Activated CD4-positive, alpha-beta T cell treated with anti-CD3 and anti-CD28 coated beads, Interleukin-2, amount 50 U/mL, for 48 hours (primary cell): ENCODE measurements around the gene GLMN.

Experiments used
- DNase-seq, 2 experiments: peaks; one replicate each; pipeline ENCODE4 v3.0.0-alpha.2; 2020

The GLMN gene, protein sequence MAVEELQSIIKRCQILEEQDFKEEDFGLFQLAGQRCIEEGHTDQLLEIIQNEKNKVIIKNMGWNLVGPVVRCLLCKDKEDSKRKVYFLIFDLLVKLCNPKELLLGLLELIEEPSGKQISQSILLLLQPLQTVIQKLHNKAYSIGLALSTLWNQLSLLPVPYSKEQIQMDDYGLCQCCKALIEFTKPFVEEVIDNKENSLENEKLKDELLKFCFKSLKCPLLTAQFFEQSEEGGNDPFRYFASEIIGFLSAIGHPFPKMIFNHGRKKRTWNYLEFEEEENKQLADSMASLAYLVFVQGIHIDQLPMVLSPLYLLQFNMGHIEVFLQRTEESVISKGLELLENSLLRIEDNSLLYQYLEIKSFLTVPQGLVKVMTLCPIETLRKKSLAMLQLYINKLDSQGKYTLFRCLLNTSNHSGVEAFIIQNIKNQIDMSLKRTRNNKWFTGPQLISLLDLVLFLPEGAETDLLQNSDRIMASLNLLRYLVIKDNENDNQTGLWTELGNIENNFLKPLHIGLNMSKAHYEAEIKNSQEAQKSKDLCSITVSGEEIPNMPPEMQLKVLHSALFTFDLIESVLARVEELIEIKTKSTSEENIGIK

DNA sequence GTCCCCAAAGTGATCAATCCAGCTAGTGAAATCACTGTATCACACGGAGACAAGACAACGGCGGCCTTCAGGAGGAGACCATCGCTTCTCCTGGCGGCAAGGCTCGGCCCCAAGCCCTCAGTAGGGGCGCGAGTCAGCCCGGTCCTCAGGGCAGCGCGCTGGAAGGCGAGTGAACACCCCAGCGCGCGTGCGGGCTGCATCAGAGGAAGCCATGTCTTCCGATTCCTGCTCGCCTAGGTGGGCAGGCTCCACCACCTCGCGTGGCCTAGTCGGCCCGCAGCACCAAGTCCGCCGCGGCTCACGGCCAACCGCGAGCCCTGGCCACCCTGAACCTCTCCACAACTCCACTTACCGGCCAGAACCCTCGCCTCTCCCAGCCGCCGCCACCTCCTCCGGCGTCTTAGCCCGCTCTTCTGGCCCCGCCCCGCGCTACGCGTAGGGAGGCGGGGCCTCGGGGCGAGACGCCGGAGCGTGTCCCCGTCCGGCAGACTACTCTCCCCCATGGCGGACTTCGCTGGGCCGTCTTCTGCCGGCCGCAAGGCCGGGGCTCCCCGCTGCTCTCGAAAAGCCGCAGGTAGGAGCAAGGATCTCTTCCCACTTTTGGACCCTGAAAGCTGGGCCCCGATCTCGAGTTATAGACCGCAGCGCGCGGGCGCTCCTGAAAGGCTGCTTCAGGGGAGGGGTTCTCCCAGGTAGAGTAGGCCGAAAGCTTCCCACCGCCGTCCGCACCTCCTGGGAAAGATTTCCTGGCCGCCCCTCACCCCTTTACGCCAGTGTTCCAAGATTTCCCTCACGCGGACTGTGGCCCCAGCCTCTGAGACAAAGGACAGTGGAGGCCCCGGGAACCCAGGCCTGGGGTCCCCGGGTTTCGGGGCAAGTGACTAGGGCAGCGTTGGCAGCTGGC, at the start of gene GLMN, which contains the start of gene RPAP2:
TSS of gene GLMN (minus strand) at position 415 of the 904 bp plus-strand sequence. CDS start 988 bp downstream, outside the sequence.
TSS of gene RPAP2 (plus strand) at position 487 of the 904 bp plus-strand sequence. CDS start at position 502, 15 bp downstream.
- peak; percentile 74 to 78 for DNase-seq

DNA sequence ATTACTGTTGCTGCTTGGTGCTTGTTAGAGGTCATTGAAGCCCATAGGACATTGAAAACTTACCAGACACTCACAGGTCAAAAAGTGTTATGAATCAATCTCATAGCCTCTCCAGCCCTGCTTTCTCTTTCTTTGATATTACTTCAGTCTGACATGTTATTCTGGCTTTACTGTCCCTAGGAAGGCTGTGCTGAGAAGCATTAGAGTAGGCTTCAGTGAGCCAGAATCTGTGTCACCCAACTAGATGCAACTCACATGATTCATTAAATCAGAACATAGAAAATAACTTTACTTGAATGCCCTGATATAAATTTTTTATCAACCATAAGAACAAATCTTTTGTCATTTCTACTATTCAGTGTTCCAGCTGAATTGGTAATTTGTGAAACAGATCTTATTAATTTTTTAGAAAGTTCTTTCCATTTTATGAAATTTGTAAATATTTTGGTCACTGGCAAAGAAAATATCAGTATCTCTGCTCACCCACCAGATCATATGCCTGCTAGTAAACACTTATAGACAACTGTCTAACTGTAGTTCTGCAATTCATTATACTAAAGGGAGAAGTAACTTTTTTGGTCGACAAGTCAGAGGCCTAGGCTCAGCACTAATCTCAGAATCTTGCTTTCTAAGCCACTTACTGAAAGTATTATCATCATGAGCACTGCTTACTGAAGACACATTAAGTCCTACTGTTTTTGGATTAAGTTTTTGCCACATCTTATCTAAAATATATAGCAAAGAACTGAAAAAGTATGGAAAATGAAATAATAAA, 48.3 kb upstream of the GLMN start:
- no peak for DNase-seq

DNA sequence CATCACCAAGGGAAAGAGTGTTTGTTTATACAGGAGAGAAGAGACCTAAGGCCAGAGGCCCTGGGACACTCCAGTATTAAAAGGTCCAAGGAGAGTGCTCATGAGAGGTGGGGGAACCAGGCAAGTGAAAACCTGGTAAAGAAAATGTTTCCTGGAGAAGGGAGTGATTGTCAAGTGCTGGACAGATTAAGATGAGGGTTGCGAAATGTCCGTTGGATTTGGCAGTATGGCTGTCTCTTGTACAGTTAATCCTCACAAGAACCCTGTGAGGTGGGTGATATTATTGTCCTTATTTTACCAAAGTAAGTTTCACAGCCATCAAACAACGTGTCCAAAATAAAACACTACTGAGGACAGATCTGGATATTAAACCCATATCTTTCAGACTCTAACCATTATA, 44.3 kb upstream of the GLMN start:
- no peak for DNase-seq

DNA sequence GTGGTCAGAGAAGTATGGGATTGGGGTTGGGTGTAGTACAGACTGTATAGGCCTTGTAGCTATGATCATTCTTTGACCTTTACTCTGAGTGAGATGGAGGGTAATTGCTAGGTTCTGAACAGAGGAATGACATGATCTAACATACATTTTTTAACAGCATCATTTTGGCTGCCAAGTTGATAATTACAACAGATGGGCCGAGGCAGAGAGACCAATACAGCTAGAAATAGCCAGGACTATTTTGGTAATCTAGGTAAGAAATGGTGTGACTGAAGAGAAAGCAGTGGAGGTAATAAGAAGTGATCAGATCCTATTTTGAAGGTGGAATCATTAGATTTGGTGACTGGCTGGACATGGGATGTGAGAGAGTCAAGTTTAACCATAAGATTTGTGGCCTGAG, 43.6 kb upstream of the GLMN start:
- DNase-seq: no peak

DNA sequence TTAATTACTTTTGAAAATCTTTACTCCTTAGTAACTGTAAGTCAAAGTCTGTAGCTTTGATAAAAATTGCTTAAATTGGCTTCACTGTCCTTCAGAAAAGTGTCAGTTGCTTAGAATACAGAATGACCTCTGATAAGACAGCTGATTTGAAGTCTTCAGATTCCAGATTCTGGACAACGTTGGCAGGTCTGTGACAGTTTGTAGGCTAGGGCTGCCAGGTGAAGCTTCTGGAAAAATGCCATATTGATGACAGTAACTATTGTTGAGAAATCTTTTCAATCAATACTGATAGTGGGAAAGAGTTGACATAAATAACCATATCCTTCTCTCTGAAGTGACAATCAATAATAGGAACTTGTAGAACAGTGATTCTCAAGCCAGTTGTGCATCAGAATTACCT, 41.4 kb upstream of the GLMN start:
- DNase-seq: no peak

DNA sequence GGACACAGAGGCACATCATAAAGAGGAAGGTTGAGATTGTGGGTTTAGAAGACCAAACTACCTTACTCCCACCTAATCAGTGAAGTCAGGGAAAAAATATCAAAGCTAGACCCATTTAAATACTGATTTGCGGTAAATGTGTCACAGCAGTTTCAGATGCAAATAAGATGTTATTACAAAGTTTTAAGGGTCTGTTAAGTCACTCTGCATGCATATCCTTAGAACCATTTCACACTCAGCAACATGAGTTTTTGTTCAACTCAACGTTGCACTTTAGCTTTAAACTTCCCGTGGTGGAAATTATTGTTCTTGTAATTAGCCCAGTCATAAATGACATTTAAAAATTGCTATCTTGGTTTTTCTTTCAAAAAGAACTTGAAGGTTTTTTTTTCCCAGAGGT, 34.9 kb upstream of the GLMN start:
- DNase-seq: no peak

DNA sequence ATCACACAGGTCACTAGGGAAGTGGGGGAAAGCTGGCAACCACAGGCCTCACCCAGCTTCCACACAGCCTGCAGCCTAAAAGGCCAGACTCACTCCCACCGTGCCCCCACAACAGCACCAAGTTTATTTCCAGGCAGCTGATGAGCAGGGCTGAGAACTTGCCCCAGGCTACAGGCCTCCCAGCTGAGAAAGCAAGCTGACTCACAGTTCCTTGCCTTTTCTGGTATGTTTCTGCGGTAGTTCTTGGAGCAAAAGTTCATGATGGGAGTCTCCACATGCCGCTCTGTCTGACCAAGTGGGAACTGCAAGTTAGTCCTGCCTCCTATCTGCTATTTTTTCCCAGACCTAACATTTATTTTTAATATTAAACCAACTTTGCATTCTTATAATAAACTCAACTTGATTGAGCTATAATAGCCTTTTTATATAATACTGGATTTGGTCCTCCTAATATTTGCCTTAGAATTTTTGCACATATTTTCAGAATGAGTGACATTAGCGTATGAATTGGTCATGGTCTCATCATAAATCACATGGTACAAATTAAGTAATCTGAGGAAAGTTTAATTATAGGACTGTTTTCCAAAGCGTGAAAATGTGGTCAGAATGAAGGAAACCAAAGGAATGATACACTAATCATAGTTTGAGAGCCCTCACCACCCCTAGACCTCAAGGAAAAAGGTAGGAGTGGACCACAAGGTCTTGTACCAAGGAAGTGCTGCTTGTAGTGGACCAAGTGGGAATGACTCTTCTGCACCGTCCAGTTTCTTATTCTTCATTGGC, 30.8 kb upstream of the GLMN start:
- DNase-seq: no peak

DNA sequence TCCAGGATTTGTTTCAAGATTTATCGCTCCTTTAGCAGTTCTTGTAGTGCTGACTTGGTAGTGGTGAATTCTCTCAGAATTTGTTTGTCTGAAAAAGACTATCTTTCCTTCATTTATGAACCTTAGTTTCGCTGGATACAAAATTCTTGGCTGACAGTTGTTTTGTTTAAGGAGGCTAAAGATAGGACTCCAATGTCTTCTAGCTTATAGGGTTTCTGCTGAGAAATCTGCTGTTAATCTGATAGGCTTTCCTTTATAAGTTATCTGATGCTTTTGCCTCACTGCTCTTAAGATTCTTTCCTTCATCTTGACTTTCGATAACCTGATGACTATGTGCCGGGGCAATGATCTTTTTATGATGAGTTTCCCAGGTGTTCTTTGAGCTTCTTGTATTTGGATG, 29.0 kb upstream of the GLMN start:
- no peak for DNase-seq

DNA sequence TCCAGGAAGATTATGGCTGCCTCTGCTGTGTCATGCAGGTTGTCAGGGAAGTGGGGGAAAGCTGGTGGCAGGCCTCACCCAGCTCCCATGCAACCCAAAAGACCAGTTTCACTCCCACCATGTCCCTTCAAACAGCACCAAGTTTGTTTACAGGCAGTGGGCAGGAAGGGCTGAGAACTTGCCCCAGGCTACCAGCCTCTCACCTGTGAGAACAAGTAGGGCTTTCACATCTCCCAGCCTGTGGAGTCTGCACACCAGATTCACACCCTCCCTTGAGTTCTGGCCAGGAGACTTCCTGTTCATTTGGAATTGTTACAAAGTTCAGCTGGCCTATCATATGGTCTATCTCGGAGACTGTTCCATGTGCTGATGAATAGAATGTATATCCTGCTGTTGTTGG, 27.9 kb upstream of the GLMN start:
- no peak for DNase-seq

DNA sequence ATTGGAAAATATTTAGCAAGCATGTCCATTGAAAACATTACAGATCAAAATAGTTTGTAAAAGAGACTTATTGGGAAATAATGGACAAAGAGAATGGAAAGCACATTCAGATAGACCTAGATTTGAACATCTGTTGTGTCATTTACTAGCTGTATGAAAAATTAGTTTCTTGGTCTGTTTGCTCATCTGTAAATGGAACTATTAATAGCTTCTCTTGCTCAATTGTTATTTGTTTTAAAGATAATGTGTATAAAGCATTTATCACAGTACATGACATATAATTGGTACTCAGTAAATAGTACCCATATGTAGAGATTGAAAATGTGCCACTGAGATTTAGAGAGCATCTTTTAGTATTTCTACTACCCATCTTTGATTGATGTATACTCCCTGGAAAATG, 26.0 kb upstream of the GLMN start:
- no peak for DNase-seq

DNA sequence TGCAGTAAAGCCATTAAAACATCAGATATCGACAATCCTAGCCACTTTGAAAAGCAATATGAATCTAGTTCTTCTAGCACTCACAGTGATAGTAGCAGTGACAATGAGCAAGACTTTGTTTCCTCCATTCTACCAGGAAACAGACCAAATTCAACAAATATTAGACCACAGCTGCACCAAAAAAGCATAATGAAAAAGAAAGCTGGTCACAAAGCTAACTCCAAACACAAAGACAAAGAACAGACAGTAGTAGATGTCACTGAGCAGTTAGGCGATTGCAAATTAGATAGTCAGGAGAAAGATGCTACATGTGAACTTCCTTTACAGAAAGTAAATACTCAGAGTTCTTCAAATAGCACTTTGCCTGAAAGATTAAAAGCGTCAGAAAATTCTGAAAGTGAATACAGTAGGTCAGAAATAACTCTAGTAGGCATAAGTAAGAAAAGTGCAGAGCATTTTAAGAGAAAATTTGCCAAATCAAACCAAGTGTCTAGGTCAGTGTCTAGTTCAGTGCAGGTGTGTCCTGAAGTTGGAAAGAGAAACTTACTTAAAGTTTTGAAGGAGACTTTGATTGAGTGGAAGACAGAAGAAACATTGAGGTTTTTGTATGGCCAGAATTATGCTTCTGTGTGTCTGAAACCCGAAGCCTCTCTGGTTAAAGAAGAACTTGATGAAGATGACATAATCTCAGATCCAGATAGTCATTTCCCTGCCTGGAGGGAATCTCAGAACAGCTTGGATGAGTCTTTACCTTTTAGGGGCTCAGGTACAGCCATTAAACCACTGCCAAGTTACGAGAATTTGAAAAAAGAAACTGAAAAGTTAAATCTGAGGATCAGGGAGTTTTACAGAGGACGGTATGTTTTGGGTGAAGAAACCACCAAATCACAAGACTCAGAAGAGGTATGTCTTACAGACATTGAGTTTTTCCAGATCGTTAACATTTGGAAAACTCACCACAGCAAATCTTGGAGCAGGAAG, 25.0 kb upstream of the GLMN start:
- DNase-seq: no peak

DNA sequence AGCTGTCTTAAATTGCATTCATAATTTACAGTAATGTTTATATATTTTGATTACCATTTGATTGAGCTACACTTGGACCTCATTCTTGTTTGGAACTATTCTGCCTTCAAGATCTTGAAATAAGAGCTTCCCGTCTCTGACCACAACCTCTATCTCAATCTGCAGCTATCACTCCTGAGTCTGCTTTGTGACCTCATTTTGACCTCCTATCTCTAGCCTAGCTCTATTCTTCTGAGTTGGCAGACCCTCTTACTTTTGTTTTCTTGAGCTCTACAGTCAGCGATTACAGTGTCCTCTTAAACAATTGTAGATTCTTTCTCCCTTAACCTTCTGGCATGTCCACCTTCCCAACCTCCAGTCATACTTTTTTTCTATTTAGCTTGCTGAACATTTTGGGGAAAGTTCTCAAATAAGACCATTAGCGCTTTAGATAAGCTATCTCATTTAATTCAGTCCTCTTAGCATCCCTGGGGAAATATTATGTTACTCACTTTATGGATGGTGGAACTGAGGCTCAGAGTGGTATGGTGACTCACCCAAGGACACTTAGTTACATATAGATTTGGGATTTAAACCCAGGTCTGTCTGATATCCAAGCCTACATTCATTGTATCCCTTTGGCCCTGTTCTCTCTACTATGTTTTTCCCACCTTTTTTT, 19.2 kb upstream of the GLMN start:
- no peak for DNase-seq

DNA sequence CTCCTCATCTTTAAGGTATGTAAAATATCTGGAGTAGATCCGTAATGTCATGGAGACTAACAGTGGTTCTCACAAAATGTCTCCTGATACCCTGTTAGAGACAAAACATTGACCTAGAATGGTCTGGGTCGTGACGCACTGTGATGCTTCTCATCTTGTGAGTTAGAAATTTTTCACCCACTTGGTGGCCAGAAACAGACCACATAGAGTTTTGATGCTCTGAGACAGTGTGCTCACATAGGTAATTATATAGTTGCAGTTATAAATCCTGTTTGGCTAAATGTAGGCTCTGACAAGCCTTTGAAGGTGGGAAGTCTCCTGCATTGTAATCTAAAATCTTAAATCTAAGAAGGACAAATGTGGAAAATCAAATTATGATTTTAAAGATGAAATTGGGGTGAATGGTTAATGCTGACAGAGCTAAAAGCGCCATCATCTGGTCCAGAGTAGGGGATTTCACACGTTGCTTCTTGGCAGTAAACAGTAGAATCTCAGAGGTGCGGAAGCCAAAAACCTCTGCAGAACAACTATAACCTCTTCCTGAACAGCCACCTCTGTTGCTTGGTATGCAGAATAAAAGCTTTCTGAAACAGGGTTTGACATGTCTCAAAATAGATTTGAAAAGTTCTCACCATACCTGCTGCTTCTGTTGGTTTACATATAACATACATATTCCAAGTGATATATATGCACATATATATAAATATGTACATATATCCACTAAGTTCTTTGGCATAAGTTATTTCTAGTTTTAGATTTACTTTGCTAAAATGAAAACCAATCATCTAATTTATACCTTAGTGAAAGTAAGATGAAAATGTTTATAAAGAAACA, 17.2 kb upstream of the GLMN start:
- peak; percentile 22 to 47 for DNase-seq

DNA sequence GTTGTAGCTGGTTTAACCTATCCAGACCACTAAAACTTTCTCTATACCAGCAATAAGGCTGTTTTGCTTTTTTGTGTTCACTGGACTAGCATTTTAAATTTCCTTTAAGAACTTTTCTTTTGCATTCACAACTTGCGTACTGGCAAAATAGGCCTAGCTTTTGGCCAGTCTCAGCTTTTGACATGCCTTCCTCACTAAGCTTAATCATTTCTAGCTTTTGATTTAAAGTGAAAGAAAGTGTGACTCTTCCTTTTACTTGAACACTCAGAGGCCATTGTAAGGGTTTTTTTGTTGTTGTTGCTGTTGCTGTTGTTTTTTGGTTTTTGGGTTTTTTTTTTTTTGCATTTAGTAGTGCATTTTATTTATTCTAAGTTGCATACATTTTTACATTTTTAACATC, 15.2 kb upstream of the GLMN start:
- DNase-seq: no peak

DNA sequence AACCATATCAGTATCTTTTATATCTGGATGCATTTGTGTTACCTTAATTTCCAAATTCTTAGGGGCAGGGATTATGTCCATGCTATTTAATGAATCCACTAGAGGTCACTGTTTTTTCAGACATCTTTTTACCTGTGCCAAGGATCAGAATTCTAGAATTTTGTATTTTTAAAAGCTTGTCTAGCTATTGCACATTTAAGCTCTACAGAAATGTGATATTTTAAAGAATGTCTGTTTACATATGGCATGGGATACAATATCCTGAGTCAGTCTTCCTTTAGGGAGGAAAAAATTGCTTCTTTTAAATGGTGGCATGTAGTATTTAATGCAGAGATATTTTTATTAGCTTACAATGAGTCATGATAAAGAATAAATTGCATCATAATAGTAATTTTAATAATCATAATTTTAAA, 11.4 kb upstream of the GLMN start:
- DNase-seq: no peak

DNA sequence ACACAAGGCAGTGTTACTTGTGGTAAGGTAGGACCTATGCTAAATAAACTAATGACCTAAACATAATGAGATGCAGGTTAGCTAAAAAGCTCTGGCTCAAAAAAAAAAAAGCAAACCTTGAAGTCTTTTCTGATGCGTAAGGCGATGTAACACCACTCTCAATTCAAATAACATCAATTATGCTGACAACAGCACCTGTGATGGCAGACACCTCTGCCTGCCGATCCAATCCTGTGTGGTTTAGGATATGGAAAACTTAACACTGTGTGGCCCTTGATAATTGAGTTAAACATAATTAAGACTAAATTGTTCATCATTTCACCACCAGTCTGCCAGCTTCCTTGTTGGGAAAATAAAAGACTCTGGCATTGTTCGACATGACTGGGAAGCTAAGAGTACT, 9.2 kb upstream of the GLMN start:
- no peak for DNase-seq

DNA sequence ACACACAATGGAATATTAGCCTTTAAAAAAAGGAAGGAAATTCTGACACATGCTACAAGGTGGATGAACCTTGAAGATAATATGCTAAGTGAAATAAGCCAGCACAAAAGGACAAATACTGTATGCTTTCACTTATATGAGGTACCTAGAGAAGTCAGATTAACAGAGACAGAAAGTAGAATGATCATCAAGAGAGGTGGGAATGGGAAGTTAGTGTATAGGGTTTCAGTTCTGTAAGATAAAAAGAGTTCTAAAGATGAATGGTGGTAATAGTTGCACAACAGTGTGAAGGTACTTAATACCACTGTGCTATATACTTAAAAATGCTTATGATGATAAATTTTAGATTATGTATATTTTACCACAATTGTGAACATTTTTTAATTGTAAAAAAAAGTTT, 7.2 kb upstream of the GLMN start:
- DNase-seq: no peak

DNA sequence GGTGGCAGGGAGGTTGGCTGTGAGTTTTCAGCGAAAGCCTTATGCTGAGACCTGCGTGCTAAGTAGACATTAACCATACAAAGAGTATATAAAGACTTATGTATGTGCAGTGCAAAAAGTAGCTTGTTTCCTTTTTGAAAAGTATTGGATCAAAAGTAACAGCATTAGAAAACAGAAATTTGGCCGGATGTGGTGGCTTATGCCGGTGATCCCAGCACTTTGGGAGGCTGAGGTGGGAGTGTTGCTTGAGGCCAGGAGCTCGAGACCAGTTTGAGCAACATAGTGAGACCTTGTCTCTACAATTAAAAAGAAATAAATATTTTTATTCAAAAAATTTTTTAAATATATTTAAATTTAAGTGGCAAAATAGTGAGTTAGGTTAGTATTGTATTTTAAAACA, 2.2 kb upstream of the GLMN start:
- no peak for DNase-seq
